Activated CD4-positive, alpha-beta T cell treated with anti-CD3 and anti-CD28 coated beads, Interleukin-10, Interleukin-2, amounts not matched to agents 100 ng/mL and 50 ng/mL, durations not matched to agents 16 hours and 8 hours (primary cell): ENCODE measurements around the gene SLC49A3.
"Not testable (repeated sequence)": the region's sequence is repeated elsewhere in the genome, so short reads cannot be mapped to it uniquely, and the experiment has no call there.

Experiments
- DNase-seq: peaks from one replicate; pipeline ENCODE4 v3.0.0-alpha.2; 2020

Gene SLC49A3

GRCh38 chr4:688854-689681 lies at the start of gene SLC49A3:
Gene SLC49A3, minus strand, starts transcription at chr4:689151. Its CDS starts 24 bp downstream, at chr4:689127.
- no peak for DNase-seq

DNA sequence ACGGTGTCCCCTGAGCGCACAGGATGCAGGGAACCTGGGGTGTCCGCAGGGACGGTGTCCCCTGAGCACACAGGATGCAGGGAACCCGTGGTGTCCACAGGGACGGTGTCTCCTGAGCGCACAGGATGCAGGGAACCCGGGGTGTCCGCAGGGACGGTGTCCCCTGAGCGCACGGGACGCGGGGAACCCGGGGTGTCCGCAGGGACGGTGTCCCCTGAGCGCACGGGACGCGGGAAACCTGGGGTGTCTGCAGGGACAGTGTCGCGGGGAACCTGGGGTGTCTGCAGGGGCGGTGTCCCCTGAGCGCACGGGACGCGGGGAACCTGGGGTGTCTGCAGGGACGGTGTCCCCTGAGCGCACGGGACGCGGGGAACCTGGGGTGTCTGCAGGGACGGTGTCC lies 47.6 kb upstream of the SLC49A3 start:
- not testable (repeated sequence) for DNase-seq

DNA sequence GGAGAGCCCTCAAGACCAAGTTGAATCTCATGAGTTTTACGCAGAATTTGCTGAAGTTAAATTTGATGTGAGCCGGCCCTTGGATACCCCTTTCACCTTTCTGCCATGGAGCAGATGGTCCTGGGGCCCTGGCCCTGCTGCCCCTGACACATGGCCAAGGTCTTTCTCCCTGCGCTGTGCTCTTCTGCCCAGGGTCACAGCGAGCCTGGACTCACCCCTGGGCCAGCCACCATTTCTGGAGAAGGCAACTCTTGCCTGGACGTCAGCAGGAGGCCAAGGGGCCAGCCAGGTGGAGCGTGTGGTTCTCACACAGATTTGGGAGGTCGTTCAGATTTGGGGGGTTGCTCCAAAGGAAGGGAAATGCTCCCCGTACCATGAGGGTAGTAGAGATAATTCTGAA lies 46.6 kb upstream of the SLC49A3 start:
- no peak for DNase-seq

DNA sequence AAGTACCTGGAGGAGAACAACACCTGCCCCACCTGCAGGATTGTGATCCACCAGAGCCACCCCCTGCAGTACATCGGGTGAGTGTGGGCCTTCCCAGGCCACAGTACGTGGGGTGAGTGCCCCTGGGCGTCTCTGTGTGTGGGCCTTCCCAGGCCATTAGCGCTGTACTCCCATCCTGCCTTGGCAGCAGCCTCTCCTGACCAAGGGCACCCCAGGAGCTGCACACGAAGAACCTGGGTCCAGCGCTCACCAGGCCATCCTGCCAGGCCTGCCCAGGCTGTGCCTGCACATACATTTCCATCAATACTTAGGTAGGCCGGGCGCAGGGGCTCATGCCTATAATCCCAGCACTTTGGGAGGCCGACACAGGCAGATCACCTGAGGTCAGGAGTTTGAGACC lies 46.0 kb upstream of the SLC49A3 start:
- DNase-seq, result no peak

DNA sequence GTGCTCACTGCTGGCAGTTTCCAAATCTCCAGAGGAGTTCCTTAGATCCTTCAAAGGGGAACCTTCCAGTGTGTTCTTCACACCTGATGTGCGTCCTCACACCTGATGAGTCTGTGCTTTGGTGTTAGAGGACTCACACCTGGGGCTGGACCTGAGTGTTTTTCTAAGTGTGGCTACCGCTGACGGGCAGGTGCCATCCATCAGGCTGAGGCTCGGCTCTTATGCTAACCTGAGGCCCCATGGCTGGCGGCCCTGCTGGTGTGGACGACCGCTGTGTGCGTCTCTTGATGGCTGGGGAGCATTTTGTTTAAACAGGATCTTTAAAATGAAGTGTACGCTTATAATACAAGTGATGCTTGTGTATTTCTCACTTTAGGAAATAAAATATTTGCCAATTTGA lies 45.1 kb upstream of the SLC49A3 start:
- no peak for DNase-seq

- DNase-seq, result no peak
Observed at GRCh38 chr4:733631-733980, 44.7 kb upstream of the SLC49A3 start.

- DNase-seq, result no peak
Observed at GRCh38 chr4:732911-733630, 44.1 kb upstream of the SLC49A3 start.

DNA sequence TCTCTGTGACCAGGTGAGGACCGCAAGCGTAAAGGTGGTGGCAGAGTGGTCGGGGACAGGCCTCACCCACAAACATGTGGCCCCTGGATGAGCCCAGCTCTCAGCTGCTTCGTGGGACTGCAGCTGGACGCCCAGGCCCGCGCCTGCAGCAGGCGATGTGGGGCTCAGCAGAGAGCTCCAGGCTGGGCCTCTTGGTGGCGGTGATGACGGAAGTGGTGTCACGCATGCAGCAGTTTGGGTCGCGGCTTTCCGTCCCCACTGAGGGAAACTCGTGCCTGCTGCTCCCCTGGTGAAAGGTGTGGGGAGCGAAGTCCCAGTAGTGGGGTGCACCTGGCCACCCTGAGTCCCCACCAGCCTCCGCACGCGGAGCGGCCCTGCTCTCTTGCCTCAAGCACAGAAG lies 43.5 kb upstream of the SLC49A3 start:
- no peak for DNase-seq

GRCh38 chr4:731954-732353 lies 43.0 kb upstream of the SLC49A3 start:
- DNase-seq, result not testable (repeated sequence)

- not testable (repeated sequence) for DNase-seq
Observed at GRCh38 chr4:730946-731904, 42.3 kb upstream of the SLC49A3 start.

- no peak for DNase-seq
Observed at GRCh38 chr4:730511-730910, 41.6 kb upstream of the SLC49A3 start.

- no peak for DNase-seq
Observed at GRCh38 chr4:729336-730315, 40.7 kb upstream of the SLC49A3 start.

DNA sequence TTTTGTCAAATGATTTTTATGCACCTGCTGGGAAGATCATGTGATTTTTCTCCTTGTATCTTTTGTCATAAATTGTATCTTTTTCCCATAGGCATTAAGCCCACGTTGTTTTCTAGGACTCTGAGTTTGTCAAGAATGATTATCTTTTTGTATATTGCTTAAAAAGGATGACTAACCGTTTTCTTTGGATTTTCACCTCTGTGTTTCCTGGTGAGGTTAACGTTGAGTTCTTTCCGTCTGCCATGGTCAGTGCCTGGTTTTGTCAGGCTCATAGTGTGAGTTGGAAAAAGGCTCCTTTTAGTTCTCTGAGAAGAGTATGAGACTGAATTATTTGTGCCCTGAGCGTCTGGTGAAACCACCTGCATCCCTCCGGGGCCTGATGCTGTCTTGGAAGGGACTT lies 38.6 kb upstream of the SLC49A3 start:
- no peak for DNase-seq

GRCh38 chr4:726838-727237 lies 37.9 kb upstream of the SLC49A3 start:
- no peak for DNase-seq

DNA sequence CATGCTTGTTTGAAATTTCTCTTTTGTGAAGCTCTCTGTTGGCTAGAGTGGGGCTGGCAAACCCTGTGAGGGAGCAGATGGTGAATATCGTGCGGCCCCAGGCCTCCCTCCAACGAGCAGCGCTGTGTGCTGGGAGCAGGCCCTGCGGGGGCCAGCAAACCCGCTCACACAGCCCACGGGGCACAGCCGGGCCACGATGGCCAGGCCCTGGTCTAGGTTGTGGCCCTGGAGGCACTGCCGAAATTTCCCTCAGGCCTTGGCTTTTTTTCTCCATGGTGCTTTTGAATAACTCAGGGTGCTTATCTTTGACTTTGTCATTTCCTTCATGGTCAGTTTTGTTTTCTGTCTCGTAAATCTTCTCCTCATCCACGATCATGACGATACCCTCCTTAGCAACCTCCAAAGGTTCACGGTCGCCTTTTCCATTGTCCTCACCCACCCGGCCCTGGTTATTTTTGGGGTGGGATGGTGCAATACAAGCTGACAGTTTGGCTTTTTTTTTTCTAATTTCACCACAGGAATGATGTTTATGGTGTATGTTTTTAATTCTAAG lies 37.4 kb upstream of the SLC49A3 start:
- DNase-seq, result no peak

- DNase-seq, result no peak
Observed at GRCh38 chr4:725391-726234, 36.7 kb upstream of the SLC49A3 start.

DNA sequence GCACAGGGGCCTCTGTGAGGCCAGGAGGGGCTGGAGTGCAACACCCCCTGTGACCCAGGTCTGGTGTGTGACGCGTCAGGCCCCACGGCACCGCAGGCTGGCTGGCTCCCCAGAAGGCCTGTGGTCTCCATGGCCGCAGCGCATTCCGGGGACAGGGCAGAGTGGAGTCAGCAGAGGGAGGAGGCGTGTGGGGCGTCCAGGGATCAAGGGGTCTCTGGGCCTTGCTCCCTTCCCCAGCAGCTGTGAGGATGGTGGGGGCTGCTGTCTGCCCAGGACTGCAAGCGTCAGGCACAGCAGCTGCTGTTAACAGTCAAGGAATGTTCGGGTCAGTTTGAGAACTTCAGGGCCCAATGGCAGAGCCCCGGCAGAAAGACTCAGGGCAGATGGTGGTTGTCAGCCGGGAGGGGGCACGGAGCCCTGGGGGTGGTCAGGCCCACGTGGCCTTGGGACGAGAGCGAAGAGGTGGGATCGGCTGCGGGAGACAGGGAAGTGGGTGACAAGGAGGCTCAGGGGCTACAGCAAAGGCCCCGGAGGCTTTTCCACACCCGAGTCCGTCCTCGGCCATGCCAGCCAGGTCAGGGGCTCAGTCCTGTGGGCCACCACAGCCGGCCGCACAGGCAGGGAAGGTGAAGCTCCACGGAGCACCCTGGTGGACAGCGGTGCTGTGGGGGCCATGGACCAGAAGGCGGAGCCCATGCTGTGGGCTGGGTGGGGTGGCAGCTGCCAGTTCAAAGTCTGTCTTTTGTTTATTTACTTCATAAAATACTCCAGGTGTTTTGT lies 35.0 kb upstream of the SLC49A3 start:
- no peak for DNase-seq

GRCh38 chr4:722851-723360 lies 34.0 kb upstream of the SLC49A3 start:
- DNase-seq, result no peak

DNA sequence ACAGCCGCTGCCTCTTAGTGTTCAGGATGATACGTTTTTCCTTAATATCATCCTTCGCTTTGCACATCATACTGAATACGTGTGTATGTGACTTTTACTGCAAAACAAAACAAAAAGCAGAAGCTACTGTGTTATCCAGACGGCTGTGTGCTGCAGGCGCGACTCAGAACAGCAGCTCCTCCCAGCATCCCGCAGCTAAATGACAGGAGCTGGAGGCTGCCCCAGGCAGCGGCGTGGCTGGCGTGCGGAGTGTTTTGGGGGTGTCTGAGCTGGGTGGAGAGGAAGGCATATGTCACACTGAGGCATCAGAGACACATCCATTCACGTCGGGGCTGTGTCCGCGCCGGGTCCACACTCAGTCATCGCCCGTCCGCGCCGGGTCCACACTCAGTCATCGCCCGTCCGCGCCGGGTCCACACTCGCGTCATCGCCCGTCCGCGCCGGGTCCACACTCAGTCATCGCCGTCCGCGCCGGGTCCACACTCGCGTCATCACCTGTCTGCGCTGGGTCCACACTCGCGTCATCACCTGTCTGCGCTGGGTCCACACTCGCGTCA lies 33.3 kb upstream of the SLC49A3 start:
- DNase-seq, result no peak
